BLaER1 treated with 17β-estradiol and CSF1 and Interleukin-3, amounts not matched to agents 10 nM and 100 nM (cell line): ENCODE measurements around the gene HDX.
"Not testable (repeated sequence)": the region's sequence is repeated elsewhere in the genome, so short reads cannot be mapped to it uniquely, and the experiment has no call there.

Experiments
- H3K27ac ChIP-seq, 11 experiments: shearing (Covaris generic); formaldehyde crosslinking; 2 replicates each; pipeline ENCODE4 v1.8.1; 2022
- H3K27me3 ChIP-seq, 11 experiments: shearing (Covaris generic); formaldehyde crosslinking; 2 replicates each; pipeline ENCODE4 v1.8.1; 2022
- H3K36me3 ChIP-seq, 11 experiments: shearing (Covaris generic); formaldehyde crosslinking; 2 replicates each; pipeline ENCODE4 v1.8.1; 2022
- H3K4me1 ChIP-seq, 10 experiments: shearing (Covaris generic); formaldehyde crosslinking; 2 replicates each; pipeline ENCODE4 v1.8.1; 2022
- H3K4me2 ChIP-seq, 11 experiments: shearing (Covaris generic); formaldehyde crosslinking; 2 replicates each; pipeline ENCODE4 v1.8.1; 2022
- H3K4me3 ChIP-seq, 10 experiments: shearing (Covaris generic); formaldehyde crosslinking; 2 replicates each; pipeline ENCODE4 v1.8.1; 2022
- H3K9ac ChIP-seq, 11 experiments: shearing (Covaris generic); formaldehyde crosslinking; 2 replicates each; pipeline ENCODE4 v1.8.1; 2022
- H3K9me3 ChIP-seq, 11 experiments: shearing (Covaris generic); formaldehyde crosslinking; replicated peaks in 1 of 11; 2 replicates each; pipeline ENCODE4 v1.8.1; 2022
- H4K20me1 ChIP-seq, 11 experiments: shearing (Covaris generic); formaldehyde crosslinking; 2 replicates each; pipeline ENCODE4 v1.8.1; 2022
- Cebpa-rat ChIP-seq, 11 experiments: shearing (Covaris generic); IDR thresholded peaks; 2 replicates each; pipeline ENCODE4 v1.8.1; 2022

Gene HDX

DNA sequence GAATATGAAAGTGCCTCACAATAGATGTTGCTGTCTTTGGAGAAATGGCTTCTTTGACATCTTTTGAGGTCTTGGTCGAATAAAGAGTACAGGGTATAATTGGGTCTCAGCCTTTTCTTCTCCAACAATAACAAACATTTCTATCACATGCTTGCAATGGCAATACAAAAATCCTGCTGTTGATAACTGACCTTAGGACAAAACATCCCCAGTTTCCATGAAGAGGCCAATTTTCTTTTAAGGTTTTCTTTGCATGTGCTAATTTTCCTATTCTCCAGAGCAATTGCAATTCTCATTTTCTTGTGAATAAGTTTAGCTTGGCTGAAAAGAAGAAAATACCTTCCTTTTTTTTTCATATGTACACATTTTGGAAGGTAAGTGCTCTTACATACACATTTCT lies 183.6 kb downstream of the HDX start:
- no peaks in the 10 kb centered on the region for H4K20me1 ChIP-seq
- H3K4me1 ChIP-seq: no peaks in the 10 kb centered on the region
- no peaks in the 10 kb centered on the region for H3K36me3 ChIP-seq
- H3K27ac ChIP-seq: no peak overlapping the region
- no peak for TF ChIP-seq Cebpa-rat (IDR thresholded peaks at IDR 0.05)
- peaks cover 52 to 96% (median 90%) of the 10 kb centered on the region in 11 experiments for H3K27me3 ChIP-seq
- H3K9ac ChIP-seq: no peak overlapping the region
- no peak overlapping the region for H3K4me2 ChIP-seq
- peaks cover 0 to 18% (median 6%) of the 10 kb centered on the region in 11 experiments; a peak in 11 of 22 replicates for H3K9me3 ChIP-seq
- no peak overlapping the region for H3K4me3 ChIP-seq

DNA sequence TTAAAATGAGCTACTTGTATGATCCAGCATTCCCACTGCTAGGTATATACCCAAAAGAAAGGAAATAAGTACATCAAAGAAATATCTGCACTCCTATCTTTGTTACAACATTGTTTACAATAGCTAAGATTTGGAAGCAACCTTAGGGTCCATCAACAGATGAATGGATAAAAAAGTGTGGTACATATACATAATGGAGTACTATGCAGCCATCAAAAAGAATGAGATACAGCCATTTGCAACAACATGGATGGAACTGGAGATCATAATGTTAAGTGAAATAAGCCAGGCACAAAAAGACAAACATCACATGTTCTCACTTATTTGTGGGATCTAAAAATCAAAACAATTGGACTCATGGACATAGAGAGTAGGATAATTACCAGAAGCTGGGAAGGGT lies 186.3 kb downstream of the HDX start:
- not testable (repeated sequence) for H3K9ac ChIP-seq, H3K4me2 ChIP-seq, H3K4me1 ChIP-seq, H3K4me3 ChIP-seq, H3K36me3 ChIP-seq, H3K27ac ChIP-seq, H4K20me1 ChIP-seq
- peaks cover 44 to 95% (median 88%) of the 10 kb centered on the region in 11 experiments for H3K27me3 ChIP-seq
- peaks cover 0 to 18% (median 6%) of the 10 kb centered on the region in 11 experiments; a peak in 11 of 22 replicates for H3K9me3 ChIP-seq
